ENCODE data around the gene FZD7.
A peak's percentile ranks its signal among the peaks of the same experiment; 100 is the strongest.

Gene FZD7
- 1.7 to 3.4 reads per million in 2 donors for total RNA-seq

DNA sequence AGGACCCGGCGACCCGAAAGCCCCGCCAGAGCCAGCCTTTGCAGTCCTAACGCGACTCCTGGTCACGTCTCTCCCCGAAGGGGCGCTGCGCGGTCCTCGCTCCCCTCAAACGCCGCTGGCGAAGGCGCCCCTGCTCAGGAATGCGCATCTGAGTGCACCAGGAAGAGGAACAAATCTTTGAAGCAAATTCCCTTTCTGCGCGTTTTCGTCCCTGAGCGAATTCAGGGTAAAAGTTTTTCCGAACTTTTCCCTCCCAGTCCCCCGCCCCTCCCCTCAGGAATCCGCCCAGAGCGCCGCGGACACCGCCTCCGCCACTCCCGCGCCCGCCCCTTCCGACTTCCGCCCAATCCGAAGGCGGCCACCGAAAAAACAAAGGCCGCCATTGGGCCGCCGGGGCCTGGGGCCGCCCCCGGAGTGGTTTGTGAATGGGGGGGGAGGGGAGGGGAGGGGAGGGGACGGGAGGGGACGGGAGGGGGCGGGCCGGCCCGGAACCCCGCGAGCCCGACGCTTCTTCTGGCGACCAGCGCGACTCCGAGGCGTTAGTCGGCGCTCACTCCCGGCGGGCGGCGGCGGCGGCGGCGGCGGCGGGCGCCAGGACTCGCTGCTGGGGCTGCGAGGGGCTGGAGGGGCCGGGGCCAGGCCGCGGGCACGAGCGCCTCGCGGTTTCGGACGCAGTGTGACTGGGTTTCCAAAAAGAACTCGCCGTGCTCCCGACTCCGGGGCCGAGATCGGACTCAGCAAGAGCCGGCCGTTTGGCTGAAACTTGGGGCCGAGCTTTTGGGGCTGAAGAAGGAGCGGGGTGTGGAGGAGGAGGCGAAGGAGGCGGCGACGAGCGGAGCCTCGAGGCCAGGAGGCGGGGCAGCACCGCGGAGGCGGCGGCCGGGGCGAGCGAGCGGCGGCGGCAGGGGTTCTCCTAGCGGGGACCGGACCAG, at the start of gene FZD7:
Gene FZD7, plus strand, starts transcription at position 539 of the 932 bp plus-strand sequence. CDS start 793 bp downstream, outside the sequence.
- peak; percentile 77 for DNase-seq

DNA sequence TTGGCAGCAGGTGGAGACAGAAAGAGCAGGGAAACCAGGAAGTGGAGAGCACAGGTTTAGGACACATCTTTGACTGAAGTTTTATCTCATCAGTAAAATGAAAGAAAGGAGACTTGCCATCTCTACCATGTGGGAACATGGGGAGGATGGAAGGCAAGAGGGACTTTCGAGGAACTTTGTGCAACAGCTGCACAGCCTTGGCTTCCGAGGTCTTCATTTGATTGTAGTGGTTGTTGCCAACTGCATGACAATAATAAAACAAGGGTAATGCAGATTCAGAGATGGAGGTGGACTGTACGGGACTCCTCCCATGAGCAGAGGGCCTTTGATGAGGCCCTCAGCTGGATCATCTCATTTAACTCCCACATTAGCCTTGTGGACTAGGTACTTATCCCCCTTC, 49.3 kb upstream of the FZD7 start:
- no peak for DNase-seq

GRCh38 chr2:201984800-201985525, 48.7 kb upstream of the FZD7 start:
- no peak for DNase-seq

GRCh38 chr2:201985728-201986462, 47.8 kb upstream of the FZD7 start:
- DNase-seq, result no peak

GRCh38 chr2:201986463-201986735, 47.3 kb upstream of the FZD7 start:
- DNase-seq, result no peak

GRCh38 chr2:201987426-201987825, 46.2 kb upstream of the FZD7 start:
- DNase-seq, result no peak

DNA sequence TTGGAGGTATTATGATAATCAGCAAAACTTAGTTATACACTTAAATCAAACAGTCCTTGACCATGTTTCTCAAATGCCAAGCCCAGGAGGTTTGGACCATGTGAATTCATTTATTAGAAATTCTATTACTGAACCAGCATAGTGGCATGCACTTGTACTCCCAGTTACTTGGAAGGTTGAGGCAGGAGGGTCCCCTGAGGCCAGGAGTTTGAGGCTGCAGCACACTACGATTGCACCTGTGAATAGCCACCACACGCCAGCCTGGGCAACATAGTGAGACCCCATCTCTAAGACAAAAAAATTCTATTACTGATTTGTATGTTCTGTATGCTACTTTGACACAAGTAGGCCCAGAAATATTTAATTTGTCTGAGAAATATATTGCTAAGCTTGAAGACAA, 43.6 kb upstream of the FZD7 start:
- DNase-seq, result no peak

GRCh38 chr2:201992960-201993359, 40.7 kb upstream of the FZD7 start:
- DNase-seq, result no peak

DNA sequence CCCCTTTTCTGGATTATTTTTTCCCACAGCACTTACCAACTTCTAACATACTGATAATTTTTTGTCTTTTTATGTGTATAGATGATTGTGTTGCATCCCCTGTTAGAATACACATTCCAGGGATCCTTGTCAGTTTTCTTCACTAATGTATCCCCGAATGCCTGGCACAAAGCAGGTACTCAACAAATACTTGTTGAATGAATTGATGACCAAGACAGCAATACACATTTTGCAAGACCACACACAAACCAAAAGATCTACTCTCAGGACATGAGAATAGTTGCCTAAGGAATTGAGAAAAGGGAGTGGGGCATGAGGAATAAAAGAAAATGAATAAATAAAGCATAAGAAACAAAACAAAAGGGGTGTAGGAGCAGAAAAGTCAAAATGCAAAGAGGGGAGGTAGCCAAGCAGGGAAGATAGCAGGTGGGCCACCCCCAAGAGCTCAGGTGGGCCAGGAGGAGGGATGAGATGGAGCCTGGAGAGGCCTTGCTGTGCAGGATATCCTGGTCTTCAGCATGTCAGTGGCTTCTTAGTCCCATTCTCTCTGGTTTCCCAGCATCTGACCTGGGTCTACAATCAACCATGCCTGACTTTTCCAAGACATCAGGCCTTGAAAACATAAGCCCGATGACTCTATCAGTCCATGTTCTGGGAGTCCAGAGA, 38.5 kb upstream of the FZD7 start:
- DNase-seq, result no peak

DNA sequence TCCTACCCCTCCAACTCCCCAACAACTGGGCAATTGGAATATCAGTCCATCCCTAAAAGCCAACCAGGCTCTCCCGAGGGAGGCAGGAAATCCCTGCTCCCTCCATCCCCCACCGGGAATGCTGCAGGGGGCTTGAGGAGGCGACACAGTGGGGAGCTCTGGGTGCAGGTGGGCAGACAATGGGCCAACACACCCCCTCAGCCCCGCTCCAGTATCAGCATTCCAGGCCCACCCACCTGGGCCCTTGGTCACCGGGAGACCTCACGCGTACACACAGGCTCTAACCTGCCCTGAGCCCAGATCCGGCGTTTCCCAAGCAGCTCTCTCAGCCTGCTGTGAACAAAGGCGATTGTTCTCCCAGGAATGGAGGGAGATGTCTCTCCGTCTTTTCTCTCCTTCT, 37.6 kb upstream of the FZD7 start:
- no peak for DNase-seq

DNA sequence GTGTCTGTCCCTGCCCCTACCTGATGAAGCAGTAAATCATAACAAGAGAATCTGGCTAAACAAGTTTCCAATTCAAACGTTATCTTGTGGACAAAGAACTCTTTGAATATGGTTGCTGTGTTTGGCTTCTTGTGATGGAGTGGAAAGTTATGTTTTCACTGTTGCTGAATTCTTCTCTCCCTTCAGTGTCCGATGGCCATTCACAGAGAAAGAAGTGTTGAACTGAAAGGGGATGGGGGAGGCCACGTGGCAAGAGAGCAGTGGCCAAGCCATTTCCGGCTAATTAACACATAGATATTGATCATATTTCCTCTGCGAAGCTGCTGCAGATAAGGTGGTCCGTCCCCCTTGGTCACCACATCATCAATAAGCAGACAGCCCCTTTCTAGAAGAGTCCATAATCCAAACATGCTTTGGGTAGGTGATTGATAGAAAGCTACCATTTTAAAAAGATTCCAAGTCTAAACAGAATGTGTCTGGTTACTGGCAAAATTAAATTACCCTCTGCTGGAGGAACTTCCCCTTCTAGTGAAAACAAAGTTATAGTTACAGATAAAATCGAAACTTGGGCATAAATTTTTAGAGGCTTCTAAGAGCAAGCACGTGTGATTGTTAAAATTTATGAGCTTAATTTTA, 36.9 kb upstream of the FZD7 start:
- DNase-seq, result no peak

DNA sequence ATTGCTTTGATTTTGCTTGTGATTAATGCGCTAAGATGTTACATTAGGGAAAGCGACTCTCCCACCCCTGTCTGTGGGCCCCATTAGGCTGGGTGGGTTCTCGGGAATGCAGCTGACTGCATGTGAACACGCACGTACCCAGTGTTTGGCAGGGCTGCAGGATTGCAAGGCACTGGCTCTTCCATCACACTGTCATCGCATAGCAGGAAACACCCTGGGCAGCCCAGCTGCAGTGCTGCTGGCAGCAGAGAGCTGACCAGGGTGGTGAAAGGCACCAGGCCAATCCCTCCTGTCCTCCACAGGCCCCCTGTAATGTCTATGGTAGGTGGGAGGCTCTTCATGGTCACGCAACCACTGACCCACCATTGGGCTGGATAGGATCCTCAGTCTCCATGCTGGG, 34.4 kb upstream of the FZD7 start:
- DNase-seq, result no peak

DNA sequence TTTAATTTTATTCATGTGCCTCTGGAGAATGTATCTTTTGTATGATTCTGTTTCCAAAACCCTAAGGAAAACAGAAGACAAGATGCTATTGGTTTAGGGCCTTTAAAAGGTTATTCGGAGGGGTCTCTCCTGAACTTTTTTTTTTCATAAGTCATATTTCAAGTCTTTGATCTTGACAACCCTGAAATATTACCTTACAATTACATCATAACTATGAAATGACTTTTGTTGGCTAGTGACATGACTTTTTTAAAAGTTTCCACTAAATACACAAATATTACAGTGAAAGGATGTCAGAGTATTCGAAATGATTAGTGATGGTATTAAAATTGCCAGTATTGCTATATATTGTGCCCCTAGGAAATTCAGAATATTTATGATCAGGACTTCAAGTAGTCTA, 31.8 kb upstream of the FZD7 start:
- DNase-seq, result no peak

- DNase-seq, result no peak
Observed at GRCh38 chr2:202002381-202002780, 31.3 kb upstream of the FZD7 start.

DNA sequence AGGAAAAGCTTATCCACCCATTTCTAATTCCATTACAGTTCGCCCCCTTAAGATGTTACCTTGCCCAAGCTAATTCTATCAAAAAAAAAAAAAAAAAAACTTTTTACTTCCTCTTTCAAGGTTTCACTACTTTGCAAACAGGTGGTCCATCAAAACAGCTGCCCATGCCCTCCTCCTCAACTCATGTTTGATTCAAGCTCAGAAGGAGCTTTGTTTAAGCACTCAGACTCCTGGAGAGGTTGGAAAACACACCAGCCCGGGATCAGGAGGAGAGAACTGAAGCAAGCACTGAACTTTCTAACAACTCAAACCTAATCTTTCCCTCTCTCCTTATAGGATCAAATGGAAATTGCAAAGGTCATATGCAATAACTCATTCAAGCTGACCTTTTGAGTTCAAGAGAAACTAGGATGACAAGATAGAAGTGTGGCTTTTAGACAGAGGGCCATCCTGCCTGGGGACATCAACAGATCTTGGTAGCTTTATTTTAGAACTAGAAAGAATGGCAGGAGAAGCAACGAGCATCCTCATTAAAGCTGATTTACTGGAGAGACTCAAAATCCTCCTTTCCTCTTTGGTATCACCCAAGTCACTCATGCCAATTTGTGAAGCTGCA, 28.3 kb upstream of the FZD7 start:
- no peak for DNase-seq

DNA sequence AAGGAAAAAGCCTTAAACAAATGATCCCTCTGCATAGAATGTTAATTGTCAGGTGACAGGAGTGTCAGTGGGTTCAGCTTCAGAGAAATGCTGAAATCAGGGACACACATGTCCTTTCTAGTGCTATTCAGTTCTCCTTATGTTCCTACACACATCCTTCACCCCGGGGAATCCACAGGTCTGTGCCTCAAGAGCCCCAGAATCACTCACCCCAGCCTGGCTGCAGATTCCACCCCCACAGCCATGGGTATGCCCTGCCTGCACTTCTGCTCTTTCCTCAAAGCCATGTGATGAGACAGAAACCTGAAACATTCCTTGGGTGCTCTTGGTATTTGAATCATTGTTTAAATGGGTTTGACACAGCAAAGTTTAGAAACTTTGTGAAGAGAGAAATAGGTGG, 27.4 kb upstream of the FZD7 start:
- no peak for DNase-seq

DNA sequence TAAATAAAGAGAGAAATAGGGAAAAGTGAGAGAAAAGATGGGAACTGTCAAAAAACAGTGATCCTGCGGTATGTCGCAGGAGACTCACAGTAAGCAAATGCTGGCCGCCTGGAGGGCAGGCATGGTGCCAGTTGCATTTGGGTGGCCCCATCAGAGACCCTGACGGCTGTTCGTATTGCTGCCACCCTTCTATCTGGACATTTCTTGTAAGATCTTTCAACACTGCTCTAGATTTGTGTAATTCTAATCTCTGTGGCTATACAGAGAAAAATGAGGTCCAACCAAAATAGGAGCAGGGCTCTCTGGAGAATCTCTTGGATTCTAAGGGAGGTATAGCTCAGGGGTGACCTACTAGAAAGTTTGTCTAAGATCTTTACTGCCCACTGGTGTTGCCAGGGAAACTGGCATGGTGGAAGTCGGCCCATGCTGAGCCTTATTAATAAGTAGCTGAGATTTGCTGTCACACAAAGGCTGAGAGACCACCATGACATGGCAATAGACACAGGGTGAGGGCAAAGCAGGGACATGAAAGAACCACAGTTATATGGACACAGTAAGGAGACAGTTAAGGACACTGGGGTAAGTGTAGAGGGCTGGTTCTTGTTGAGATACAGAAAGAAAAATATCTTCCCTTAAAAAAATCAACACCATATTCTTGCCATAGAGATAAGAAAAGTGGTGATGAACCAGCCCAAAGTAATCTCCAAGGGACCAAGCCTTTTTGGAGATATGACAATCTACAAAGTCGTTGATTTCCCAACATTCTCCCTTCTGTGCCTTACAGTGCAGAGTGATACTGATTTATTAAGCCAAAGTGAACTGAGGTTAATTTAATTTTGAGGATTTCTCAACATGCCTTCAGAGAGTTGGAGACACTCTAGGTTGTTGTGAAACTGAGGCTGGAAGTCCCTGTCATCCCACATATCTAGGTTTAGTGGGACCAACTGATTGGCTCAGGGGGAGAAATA, 26.4 kb upstream of the FZD7 start:
- DNase-seq, result no peak

DNA sequence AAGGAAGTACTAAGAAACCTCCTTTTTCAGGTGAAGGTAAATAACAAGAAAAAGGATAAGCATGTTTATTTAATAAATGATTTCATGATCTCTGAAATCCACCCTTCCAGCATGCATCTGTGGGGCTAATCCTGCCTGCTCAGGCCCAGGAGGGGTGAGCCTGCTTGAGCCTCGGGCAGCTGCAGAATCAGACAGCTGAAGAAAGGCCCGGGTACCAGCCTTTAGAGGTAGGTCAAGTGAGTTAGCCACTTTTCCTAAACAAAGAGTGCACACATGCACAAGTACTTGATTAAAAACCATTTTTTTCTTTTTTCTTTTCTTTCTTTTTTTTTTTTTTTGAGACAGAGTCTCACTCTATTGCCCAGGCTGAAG, 25.7 kb upstream of the FZD7 start:
- DNase-seq, result no peak

GRCh38 chr2:202009019-202009481, 24.6 kb upstream of the FZD7 start:
- DNase-seq, result no peak

DNA sequence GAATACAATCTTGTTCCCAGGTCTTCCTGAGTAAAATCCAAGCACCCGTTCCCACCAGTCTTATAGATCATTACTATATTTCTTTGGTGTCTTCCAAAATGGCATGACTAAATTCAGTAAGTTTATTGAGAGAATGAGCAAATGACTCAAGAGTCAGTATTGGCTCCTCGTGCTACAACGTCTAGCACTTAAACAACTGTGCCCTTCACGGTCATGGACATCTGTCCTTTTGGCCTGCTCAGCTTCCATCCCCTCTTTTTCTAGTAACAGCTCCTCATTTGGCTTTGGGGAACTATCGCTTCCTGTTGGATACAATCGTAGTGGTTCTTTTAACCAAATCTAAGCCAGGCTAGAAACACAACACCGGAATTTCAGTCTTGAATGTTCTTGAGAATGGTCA, 24.1 kb upstream of the FZD7 start:
- DNase-seq, result no peak

GRCh38 chr2:202014318-202014717, 19.3 kb upstream of the FZD7 start:
- DNase-seq, result no peak
